Measurements from ENCODE around the gene STXBP5L.

The STXBP5L gene

DNA sequence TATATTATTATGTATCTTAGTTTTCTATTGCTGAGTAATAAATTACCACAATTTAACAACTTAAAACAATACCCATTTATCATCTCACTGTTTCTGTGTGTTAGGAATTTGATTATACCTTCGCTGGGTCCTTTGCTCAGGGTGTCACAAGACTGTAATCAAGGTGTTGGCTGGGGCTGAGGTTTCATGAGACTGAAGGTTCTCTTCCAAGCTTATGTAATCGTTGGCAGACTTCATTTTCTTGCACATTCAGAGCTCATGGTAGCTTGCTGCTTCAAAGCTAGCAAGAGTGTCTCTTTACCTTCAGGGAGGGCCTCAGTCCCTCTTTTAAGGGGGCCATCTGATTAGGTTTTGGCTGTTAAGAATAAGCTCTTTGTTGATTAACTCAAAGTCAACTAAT lies 344.7 kb downstream of the STXBP5L start:
- Histone ChIP-seq H3K27me3 (ENCODE audit: insufficient read depth, low read length) (no peaks in the 10 kb centered on the region), H3K4me3 (ENCODE audit: low read depth, low read length, poor library complexity, severe bottlenecking) (no peak overlapping the region), H3K4me2 (ENCODE audit: low read length) (no peak overlapping the region), H3F3A (ENCODE audit: insufficient read depth, low read length) (no peaks in the 10 kb centered on the region), H2AFZ (ENCODE audit: low read length) (no peak overlapping the region), H3K27ac (ENCODE audit: low read depth, low read length, poor library complexity, severe bottlenecking) (no peak overlapping the region), H3K9ac (ENCODE audit: low read length) (no peak overlapping the region), H4K20me1 (ENCODE audit: insufficient read depth, low read length) (no peaks in the 10 kb centered on the region), H3K4me1 (ENCODE audit: insufficient read depth, low read length, severe bottlenecking) (no peaks in the 10 kb centered on the region), H3K9me3 (ENCODE audit: low read length) (no peaks in the 10 kb centered on the region), H3K9me2 (ENCODE audit: low read depth, low read length) (no peaks in the 10 kb centered on the region), H3K79me2 (ENCODE audit: insufficient read depth, low read length) (no peaks in the 10 kb centered on the region), H3K36me3 (ENCODE audit: insufficient read depth, low read length) (no peaks in the 10 kb centered on the region)
- TF ChIP-seq, protein P1, sequence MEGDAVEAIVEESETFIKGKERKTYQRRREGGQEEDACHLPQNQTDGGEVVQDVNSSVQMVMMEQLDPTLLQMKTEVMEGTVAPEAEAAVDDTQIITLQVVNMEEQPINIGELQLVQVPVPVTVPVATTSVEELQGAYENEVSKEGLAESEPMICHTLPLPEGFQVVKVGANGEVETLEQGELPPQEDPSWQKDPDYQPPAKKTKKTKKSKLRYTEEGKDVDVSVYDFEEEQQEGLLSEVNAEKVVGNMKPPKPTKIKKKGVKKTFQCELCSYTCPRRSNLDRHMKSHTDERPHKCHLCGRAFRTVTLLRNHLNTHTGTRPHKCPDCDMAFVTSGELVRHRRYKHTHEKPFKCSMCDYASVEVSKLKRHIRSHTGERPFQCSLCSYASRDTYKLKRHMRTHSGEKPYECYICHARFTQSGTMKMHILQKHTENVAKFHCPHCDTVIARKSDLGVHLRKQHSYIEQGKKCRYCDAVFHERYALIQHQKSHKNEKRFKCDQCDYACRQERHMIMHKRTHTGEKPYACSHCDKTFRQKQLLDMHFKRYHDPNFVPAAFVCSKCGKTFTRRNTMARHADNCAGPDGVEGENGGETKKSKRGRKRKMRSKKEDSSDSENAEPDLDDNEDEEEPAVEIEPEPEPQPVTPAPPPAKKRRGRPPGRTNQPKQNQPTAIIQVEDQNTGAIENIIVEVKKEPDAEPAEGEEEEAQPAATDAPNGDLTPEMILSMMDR (IDR thresholded peaks at IDR 0.05; ENCODE audit: low read length): no peak

DNA sequence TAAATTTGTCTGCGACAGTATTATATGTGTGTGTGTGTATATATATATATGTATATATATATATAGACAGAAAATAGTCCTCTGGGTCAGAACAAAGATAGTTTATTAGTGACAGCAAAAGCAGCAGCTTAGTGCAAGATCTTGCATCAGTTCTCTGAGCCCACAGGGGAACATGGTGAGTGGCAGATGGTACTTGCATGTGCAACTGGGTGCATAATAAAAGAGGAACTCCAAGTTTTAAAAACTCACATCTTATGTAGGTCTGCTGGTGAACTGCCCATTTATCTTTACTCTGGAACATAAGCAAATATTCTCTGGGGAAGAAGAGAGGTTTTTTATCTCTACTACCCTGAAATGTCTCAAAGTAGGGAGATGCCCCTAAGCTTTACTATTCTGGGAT lies 361.4 kb downstream of the STXBP5L start:
- Histone ChIP-seq H3K4me2 (ENCODE audit: low read length) (no peak overlapping the region), H4K20me1 (ENCODE audit: insufficient read depth, low read length) (no peaks in the 10 kb centered on the region), H3K36me3 (ENCODE audit: insufficient read depth, low read length) (no peaks in the 10 kb centered on the region), H3K4me3 (ENCODE audit: low read depth, low read length, poor library complexity, severe bottlenecking) (no peak overlapping the region), H3F3A (ENCODE audit: insufficient read depth, low read length) (no peaks in the 10 kb centered on the region), H3K9me2 (ENCODE audit: low read depth, low read length) (no peaks in the 10 kb centered on the region), H2AFZ (ENCODE audit: low read length) (no peak overlapping the region), H3K9ac (ENCODE audit: low read length) (no peak overlapping the region), H3K9me3 (ENCODE audit: low read length) (no peaks in the 10 kb centered on the region), H3K4me1 (ENCODE audit: insufficient read depth, low read length, severe bottlenecking) (no peaks in the 10 kb centered on the region), H3K27ac (ENCODE audit: low read depth, low read length, poor library complexity, severe bottlenecking) (no peak overlapping the region), H3K27me3 (ENCODE audit: insufficient read depth, low read length) (no peaks in the 10 kb centered on the region), H3K79me2 (ENCODE audit: insufficient read depth, low read length) (no peaks in the 10 kb centered on the region)
- TF ChIP-seq, protein P1 (IDR thresholded peaks at IDR 0.05; ENCODE audit: low read length): no peak
- no peak for TF ChIP-seq EZH2 (IDR thresholded peaks at IDR 0.05; ENCODE audit: borderline replicate concordance, low read length)

DNA sequence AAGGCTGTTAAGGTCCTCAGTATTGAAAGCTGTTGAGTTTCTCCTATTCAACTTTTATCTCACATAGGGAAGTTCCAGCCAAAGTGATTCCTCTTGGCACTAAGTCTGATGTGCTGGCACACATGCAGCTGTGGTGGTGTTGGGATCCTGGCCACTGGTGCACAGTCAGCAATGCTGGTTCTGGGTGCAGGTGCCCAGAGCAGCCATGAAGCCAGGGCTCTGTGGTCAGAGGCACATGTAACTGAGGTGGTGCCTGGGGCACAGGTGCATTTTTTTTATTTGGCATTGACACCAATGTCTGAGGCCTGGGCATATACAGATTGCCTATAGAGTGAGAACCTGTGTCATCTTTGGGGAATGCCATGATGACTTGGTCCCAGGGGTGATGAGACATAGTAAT lies 366.4 kb downstream of the STXBP5L start:
- Histone ChIP-seq H3K36me3 (ENCODE audit: insufficient read depth, low read length) (no peaks in the 10 kb centered on the region), H3F3A (ENCODE audit: insufficient read depth, low read length) (no peaks in the 10 kb centered on the region), H3K9me2 (ENCODE audit: low read depth, low read length) (no peaks in the 10 kb centered on the region), H4K20me1 (ENCODE audit: insufficient read depth, low read length) (no peaks in the 10 kb centered on the region), H2AFZ (ENCODE audit: low read length) (no peak overlapping the region), H3K27me3 (ENCODE audit: insufficient read depth, low read length) (no peaks in the 10 kb centered on the region), H3K9me3 (ENCODE audit: low read length) (no peaks in the 10 kb centered on the region), H3K9ac (ENCODE audit: low read length) (no peak overlapping the region), H3K4me2 (ENCODE audit: low read length) (no peak overlapping the region), H3K27ac (ENCODE audit: low read depth, low read length, poor library complexity, severe bottlenecking) (no peak overlapping the region), H3K79me2 (ENCODE audit: insufficient read depth, low read length) (no peaks in the 10 kb centered on the region), H3K4me1 (ENCODE audit: insufficient read depth, low read length, severe bottlenecking) (no peaks in the 10 kb centered on the region), H3K4me3 (ENCODE audit: low read depth, low read length, poor library complexity, severe bottlenecking) (no peak overlapping the region)
- TF ChIP-seq, protein P1 (IDR thresholded peaks at IDR 0.05; ENCODE audit: low read length): no peak
- TF ChIP-seq EZH2 (IDR thresholded peaks at IDR 0.05; ENCODE audit: borderline replicate concordance, low read length): no peak
